Measurements from ENCODE around the gene SASH1.

GRCh38 chr6:148450866-148451265 is 108.2 kb downstream of the SASH1 start:
- TF ChIP-seq CTCF (conservative IDR thresholded peaks at IDR 0.05; ENCODE audit: low read depth, low read length) = no peak
- no peak for TF ChIP-seq EZH2 (IDR thresholded peaks at IDR 0.05; ENCODE audit: borderline replicate concordance, low read depth, low read length, poor library complexity, severe bottlenecking)

Measured in A673 (cell line).